ENCODE measurements around the gene ZNF600. TPM values are rescaled to one million over a fixed set of nuclear protein-coding genes. Genes with fewer than 3 reads are reported as not detected.
A peak's percentile ranks its signal among the peaks of the same experiment; 100 is the strongest.
"Not testable (repeated sequence)": the region's sequence is repeated elsewhere in the genome, so short reads cannot be mapped to it uniquely, and the experiment has no call there.

ZNF600 gene
- total RNA-seq = 10 to 100 TPM; 23.5 to 23.8 TPM

DNA sequence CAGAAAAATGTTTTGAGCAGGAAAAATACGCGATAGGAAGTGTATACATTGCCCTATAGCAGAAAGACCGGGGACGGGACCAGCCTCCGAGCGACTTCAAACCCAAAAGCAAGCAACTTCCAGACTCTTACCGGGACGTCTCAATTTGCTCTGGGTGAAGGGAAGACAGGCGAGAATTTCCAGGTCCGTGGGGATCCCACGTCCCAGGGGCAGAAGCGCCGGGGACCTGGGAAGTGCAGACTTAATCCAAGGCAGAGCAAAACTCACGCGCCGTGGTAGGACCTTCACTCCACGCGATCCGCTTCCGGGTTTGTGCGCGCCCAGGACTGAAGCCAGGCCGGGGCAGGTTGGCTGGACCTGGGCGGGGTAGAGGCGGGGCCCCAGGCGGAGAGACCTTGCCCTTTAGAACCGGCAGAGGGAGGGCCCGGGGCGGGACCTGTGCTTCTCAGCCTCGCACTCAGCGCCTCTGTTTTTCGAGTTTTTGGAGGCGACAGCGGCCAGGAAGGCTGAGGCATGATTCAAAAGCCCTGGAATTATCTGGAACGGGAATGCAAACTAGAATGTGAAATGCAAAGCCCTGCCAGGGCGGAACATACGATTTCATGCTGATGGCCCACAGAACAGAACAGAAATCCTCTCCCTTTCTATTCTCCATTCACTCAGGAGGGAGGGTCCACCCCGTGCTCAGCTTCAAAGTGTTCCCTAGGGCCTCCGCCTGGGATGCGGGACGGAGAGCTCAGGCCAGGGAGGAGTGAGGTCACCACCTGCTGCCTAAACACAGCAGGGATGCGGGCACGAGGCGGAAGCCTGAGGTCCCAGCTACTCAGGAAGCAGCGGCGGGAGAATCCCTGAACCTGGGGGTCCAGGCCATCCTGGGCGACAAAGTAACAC lies at the start of gene ZNF600:
Gene ZNF600, minus strand, starts transcription at position 328 of the 891 bp plus-strand sequence. CDS start 7,903 bp downstream, outside the sequence.
- ATAC-seq = peak; percentile 99

GRCh38 chr19:52834289-52834688 lies 47.7 kb upstream of the ZNF600 start:
- DNase-seq, H3K27me3 Mint-ChIP-seq, H3K27ac Mint-ChIP-seq, H3K4me1 Mint-ChIP-seq, ATAC-seq, H3K4me3 Mint-ChIP-seq, CTCF ChIA-PET: not testable (repeated sequence)
- H3K36me3 Mint-ChIP-seq = peaks cover 39% of the 10 kb centered on the region
- H3K9me3 Mint-ChIP-seq (ENCODE audit: low read depth) = peaks cover 33% of the 10 kb centered on the region

More for the DNA sequence above, at the start of gene ZNF600:
- Mint-ChIP-seq H3K4me3 (peak within 1 kb of the TSS; percentile 92), H3K36me3 (peaks cover 39% of the 10 kb centered on the region), H3K9me3 (ENCODE audit: low read depth) (peaks cover 12% of the 10 kb centered on the region), H3K4me1 (peaks cover 24% of the 10 kb centered on the region), H3K27ac (peak within 1 kb of the TSS; percentile 84)
- CTCF ChIA-PET, H3K27me3 Mint-ChIP-seq: not testable (repeated sequence)
- DNase-seq = peak; percentile 94

DNA sequence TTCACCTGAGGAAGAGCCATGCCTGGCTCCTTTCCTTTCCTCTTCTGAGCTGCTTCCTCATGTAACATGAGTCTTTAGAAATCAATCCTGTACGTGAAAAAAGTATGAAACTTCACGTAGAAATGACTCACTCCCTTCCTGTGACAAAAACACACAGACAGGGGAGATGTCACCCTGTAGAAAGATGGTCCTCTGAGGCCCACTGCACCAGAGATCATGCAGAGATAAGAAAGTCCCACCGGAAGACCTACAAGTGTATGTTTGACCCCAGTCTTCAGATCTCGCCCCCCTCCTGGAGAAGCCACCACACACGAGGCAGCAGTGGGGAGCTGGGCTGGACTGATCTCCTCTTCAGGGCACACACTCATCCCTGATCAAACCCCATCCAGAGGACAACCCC lies 47.0 kb upstream of the ZNF600 start:
- H3K4me1 Mint-ChIP-seq, CTCF ChIA-PET, DNase-seq, H3K27me3 Mint-ChIP-seq, H3K4me3 Mint-ChIP-seq, H3K27ac Mint-ChIP-seq, ATAC-seq: not testable (repeated sequence)
- peaks cover 28% of the 10 kb centered on the region for H3K9me3 Mint-ChIP-seq (ENCODE audit: low read depth)
- peaks cover 33% of the 10 kb centered on the region for H3K36me3 Mint-ChIP-seq

GRCh38 chr19:52829866-52830265 lies 43.3 kb upstream of the ZNF600 start:
- CTCF ChIA-PET, DNase-seq, H3K4me3 Mint-ChIP-seq, H3K4me1 Mint-ChIP-seq, H3K27ac Mint-ChIP-seq, H3K27me3 Mint-ChIP-seq, ATAC-seq: not testable (repeated sequence)
- H3K36me3 Mint-ChIP-seq = peaks cover 10% of the 10 kb centered on the region
- H3K9me3 Mint-ChIP-seq (ENCODE audit: low read depth) = peaks cover 11% of the 10 kb centered on the region

DNA sequence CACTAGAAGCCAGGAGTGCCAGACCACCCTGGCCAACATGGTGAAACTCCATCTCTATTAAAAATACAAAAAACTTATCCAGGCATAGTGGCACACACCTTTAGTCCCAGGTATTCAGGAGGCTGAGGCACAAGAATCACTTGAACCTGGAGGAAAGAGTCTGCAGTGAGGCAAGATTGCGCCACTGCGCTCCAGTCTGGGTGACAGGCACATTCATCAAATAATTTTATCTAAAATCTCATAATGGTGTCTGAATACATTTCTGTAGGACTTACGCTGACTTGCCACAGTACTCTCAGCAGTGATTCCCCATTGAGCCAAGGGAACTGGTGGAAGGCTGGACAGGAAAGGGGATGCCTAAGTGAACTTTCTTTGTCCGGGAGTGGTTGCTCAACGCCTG lies 39.2 kb upstream of the ZNF600 start:
- no peak for ATAC-seq
- no peak for DNase-seq
- H3K27ac Mint-ChIP-seq = no peak overlapping the region
- H3K4me3 Mint-ChIP-seq = no peak overlapping the region
- H3K36me3 Mint-ChIP-seq = peaks cover 12% of the 10 kb centered on the region
- CTCF ChIA-PET = no interaction called here
- H3K27me3 Mint-ChIP-seq = no peaks in the 10 kb centered on the region
- peaks cover 10% of the 10 kb centered on the region for H3K9me3 Mint-ChIP-seq (ENCODE audit: low read depth)
- H3K4me1 Mint-ChIP-seq = peaks cover 4% of the 10 kb centered on the region

- DNase-seq (no peak), ATAC-seq (no peak)
- H3K36me3 Mint-ChIP-seq = peaks cover 23% of the 10 kb centered on the region
- H3K27ac Mint-ChIP-seq = no peak overlapping the region
- peaks cover 12% of the 10 kb centered on the region for H3K9me3 Mint-ChIP-seq (ENCODE audit: low read depth)
- peaks cover 13% of the 10 kb centered on the region for H3K4me1 Mint-ChIP-seq
- no peaks in the 10 kb centered on the region for H3K27me3 Mint-ChIP-seq
- CTCF ChIA-PET = no interaction called here
- no peak overlapping the region for H3K4me3 Mint-ChIP-seq
Measured at GRCh38 chr19:52823676-52824075, 37.1 kb upstream of the ZNF600 start.

- CTCF ChIA-PET, H3K27me3 Mint-ChIP-seq: not testable (repeated sequence)
- H3K9me3 Mint-ChIP-seq (ENCODE audit: low read depth) = peaks cover 14% of the 10 kb centered on the region
- peaks cover 42% of the 10 kb centered on the region for H3K36me3 Mint-ChIP-seq
- peaks cover 13% of the 10 kb centered on the region for H3K4me1 Mint-ChIP-seq
- DNase-seq = peak; percentile 79
- H3K4me3 Mint-ChIP-seq = peak within 1 kb of the TSS; percentile 98
- peak; percentile 100 for ATAC-seq
- peak within 1 kb of the TSS; percentile 89 for H3K27ac Mint-ChIP-seq
Measured at GRCh38 chr19:52821204-52821960, 34.8 kb upstream of the ZNF600 start, which contains the start of gene ZNF28. ZNF28 (minus strand) TSS chr19:52821633; CDS start chr19:52817958, 3,675 bp downstream.

DNA sequence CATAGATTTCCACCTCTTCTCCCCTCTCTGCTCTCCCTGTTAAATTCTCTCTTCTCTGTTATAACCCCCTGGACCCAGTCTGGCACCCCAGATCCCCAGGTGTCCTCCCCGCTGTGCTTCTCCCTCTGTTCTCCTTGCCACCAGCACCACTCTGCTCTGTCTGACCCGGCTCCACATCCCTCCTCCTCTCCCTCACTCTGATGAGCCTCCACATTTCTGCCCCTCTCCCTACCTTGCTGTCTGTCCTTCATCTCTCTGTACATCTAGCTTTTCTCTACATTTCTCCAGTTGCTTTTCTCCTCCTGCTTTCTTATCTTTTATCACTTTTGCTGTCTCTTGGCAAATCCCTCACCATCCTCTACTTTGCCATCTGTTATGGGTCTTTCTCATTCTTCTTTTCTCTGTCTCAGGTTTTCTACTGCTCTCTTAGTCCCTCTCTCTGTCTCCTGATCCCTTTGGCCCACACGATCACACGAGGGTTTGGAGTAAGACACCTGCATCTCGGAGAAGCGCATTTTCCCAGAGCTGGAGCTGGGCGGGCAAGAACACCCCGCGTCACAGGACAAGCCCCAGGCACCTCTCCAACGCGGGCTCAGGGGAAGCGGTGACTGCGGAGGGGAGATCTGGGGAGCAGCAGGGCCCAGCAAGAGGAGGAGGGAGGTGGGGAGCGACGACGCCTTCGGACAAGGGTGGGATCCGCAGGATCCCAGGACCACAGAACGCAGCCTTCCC lies 34.0 kb upstream of the ZNF600 start:
- H3K27ac Mint-ChIP-seq = peak overlapping the region; percentile 89
- H3K36me3 Mint-ChIP-seq = peaks cover 49% of the 10 kb centered on the region
- DNase-seq (peak; percentile 56), ATAC-seq (peak; percentile 38)
- H3K27me3 Mint-ChIP-seq, CTCF ChIA-PET: not testable (repeated sequence)
- peaks cover 14% of the 10 kb centered on the region for H3K9me3 Mint-ChIP-seq (ENCODE audit: low read depth)
- H3K4me1 Mint-ChIP-seq = peaks cover 13% of the 10 kb centered on the region
- peak overlapping the region; percentile 98 for H3K4me3 Mint-ChIP-seq

- Mint-ChIP-seq H3K4me1 (no peaks in the 10 kb centered on the region), H3K9me3 (ENCODE audit: low read depth) (peaks cover 4% of the 10 kb centered on the region), H3K27ac (no peak overlapping the region), H3K36me3 (peaks cover 71% of the 10 kb centered on the region), H3K27me3 (no peaks in the 10 kb centered on the region), H3K4me3 (no peak overlapping the region)
- ATAC-seq = no peak
- CTCF ChIA-PET = no interaction called here
- DNase-seq = no peak
Measured at GRCh38 chr19:52809801-52810200, 23.2 kb upstream of the ZNF600 start.

DNA sequence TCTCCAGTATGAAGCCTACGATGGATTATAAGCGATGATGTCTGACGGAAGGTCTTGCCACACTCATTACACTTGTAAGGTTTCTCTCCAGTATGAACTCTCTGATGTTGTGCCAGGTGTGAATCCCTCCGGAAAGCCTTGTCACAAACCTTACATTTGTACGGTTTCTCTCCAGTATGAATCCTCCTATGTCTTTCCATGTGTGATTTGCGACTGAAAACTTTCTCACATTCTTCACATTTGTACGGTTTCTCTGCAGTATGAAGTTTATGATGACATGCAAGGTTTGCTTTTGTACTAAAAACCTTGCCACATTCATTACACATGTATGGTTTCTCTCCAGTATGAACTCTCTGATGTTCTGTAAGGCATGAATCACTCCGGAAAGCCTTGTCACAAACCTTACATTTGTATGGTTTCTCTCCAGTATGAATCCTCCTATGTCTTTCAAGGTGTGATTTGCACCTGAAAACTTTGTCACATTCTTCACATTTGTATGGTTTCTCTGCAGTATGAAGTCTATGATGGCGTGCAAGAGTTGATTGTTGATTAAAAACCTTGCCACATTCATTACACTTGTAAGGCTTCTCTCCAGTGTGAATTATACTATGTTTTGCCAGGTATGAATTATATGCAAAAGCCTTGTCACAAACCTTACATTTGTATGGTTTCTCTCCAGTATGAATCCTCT lies 13.5 kb upstream of the ZNF600 start:
- peaks cover 84% of the 10 kb centered on the region for H3K36me3 Mint-ChIP-seq
- H3K4me1 Mint-ChIP-seq, ATAC-seq, H3K4me3 Mint-ChIP-seq, DNase-seq, H3K27me3 Mint-ChIP-seq, H3K27ac Mint-ChIP-seq, CTCF ChIA-PET: not testable (repeated sequence)
- H3K9me3 Mint-ChIP-seq (ENCODE audit: low read depth) = peaks cover 61% of the 10 kb centered on the region

DNA sequence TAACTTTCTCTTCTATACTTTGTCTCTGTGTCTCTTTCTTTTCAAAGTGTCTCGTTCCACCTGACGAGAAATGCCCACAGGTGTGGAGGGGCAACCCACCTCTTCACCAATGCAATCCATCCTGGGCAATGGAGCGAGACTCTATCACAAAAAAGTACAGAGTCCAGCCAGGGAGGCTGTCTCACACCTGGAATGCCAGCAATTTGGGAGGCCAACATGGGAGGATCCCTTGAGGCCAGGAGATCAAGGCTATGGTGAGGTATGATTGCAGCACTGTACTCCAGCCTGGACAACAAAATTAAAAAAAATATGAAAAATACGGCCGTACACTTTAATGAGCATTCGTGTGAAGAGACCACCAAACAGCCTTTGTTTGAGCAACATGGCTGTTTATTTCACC lies 2.8 kb upstream of the ZNF600 start:
- Mint-ChIP-seq H3K27ac (no peak overlapping the region), H3K4me3 (no peak overlapping the region), H3K4me1 (peaks cover 19% of the 10 kb centered on the region), H3K9me3 (ENCODE audit: low read depth) (peaks cover 31% of the 10 kb centered on the region), H3K36me3 (peaks cover 23% of the 10 kb centered on the region), H3K27me3 (no peaks in the 10 kb centered on the region)
- DNase-seq (no peak), ATAC-seq (no peak)
- CTCF ChIA-PET = no interaction called here

GRCh38 chr19:52786078-52786463 lies 520 bp downstream of the ZNF600 start:
- H3K27me3 Mint-ChIP-seq = no peaks in the 10 kb centered on the region
- H3K27ac Mint-ChIP-seq = peak overlapping the region; percentile 84
- ATAC-seq = peak; percentile 20
- peaks cover 7% of the 10 kb centered on the region for H3K9me3 Mint-ChIP-seq (ENCODE audit: low read depth)
- H3K4me1 Mint-ChIP-seq = peaks cover 24% of the 10 kb centered on the region
- no peak for DNase-seq
- CTCF ChIA-PET = no interaction called here
- H3K36me3 Mint-ChIP-seq = peaks cover 46% of the 10 kb centered on the region
- peak overlapping the region; percentile 92 for H3K4me3 Mint-ChIP-seq

DNA sequence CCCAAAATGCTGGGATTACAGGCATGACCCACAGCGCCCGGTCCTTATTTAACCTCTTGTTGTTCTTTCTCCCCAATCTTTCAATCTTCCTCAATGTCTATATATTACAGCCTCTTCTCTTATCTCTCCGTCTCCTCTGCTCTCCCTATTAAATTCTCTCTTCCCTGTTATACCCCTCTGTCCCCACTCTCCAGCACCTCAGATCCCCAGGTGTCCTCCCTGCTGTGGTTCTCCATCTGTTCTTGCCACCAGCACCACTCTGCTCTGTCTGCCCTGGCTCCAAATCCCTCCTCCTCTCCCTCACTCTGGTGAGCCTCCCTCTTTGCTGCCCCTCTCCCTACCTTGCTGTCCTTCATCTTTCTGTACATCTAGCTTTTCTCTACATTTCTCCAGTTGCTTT lies 1.1 kb downstream of the ZNF600 start:
- H3K4me1 Mint-ChIP-seq = peaks cover 24% of the 10 kb centered on the region
- CTCF ChIA-PET = no interaction called here
- ATAC-seq (no peak), DNase-seq (no peak)
- H3K27me3 Mint-ChIP-seq = no peaks in the 10 kb centered on the region
- H3K4me3 Mint-ChIP-seq = peak overlapping the region; percentile 92
- peaks cover 8% of the 10 kb centered on the region for H3K9me3 Mint-ChIP-seq (ENCODE audit: low read depth)
- peak overlapping the region; percentile 3 for H3K27ac Mint-ChIP-seq
- H3K36me3 Mint-ChIP-seq = peaks cover 49% of the 10 kb centered on the region
